AG04450 (cell line): ENCODE results near the gene ERCC6. TPM values are rescaled to one million over a fixed set of nuclear protein-coding genes. Genes with fewer than 3 reads are reported as not detected.

Experiments used
- CTCF ChIA-PET: fragments of 300-600, 350-600 bp; formaldehyde crosslinking; extraction: SDS; loops from one replicate; lab custom pipeline; 2022; ENCODE audit warnings: antibody characterized with exemption, inconsistent platforms; lab: Charles Lee
- POLR2A ChIA-PET: fragments of 350-600 bp; formaldehyde crosslinking; extraction: SDS; loops from one replicate; lab custom pipeline; 2021; ENCODE audit warnings: antibody characterized with exemption, inconsistent platforms; lab: Yijun Ruan, JAX
- DNase-seq: peaks from one replicate; pipeline ENCODE4 v3.0.0-alpha.2; 2011; ENCODE audit warnings: low read depth, low spot score
- H3K27ac ChIP-seq: one replicate; pipeline ENCODE4 v1.5.1; 2012; ENCODE audit warnings: low read depth, low read length, control low read depth
- H3K27me3 ChIP-seq: one replicate; pipeline ENCODE4 v1.6.0; 2012; ENCODE audit warnings: low read length; ENCODE audit not compliant: control insufficient read depth, insufficient read depth
- H3K4me3 ChIP-seq: 2 replicates; pipeline ENCODE4 v1.5.1; 2011; ENCODE audit warnings: mild to moderate bottlenecking, low read depth, low read length, control low read depth
- H3K9me3 ChIP-seq: 2 replicates; pipeline ENCODE4 v1.5.1; 2012; ENCODE audit warnings: low read length; ENCODE audit not compliant: control insufficient read depth, insufficient read depth
- CTCF ChIP-seq: IDR thresholded peaks from 2 replicates; pipeline ENCODE4 v1.5.1; 2011; ENCODE audit warnings: low read depth, low read length, control low read depth, inconsistent platforms
- polyA plus RNA-seq: library from polyadenylated mRNA; depleted of rRNA; stranded (reverse); fragments of >200 nt; gene quantifications from 2 replicates; pipeline ENCODE4 v1.2.3, GENCODE V29; 2011

ERCC6 gene
- polyA plus RNA-seq, 1 experiment = 9.5 TPM

DNA sequence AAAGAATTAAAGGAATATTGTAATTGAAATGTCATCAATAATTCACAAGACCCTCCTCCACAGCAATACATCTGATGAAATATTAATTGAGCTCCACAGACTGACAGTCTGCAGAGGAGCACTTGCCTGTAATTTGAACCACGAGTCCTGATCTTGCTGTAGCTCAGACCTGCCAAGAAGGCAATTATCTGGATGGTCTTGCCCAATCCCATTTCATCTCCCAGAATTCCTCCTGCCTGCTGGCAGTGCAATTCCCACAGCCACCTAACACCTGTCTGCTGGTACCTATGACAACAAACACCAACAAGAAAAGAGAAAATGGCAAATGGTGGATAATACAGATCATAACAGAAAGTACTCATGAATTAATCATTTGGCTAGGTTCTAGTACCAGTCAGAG is 38.5 kb downstream of the ERCC6 start:
- Histone ChIP-seq H3K27ac (no peak overlapping the region), H3K4me3 (no peak overlapping the region), H3K9me3 (no peaks in the 10 kb centered on the region), H3K27me3 (no peaks in the 10 kb centered on the region)
- POLR2A ChIA-PET = no interaction called here
- no peak for TF ChIP-seq CTCF
- DNase-seq = no peak
- CTCF ChIA-PET = interaction anchor here (1.2 to 7.4 kb wide), 4 partner anchors 11 to 842 kb away, joined by 3 to 65 read pairs (median 8); no protein-coding TSS in a partner anchor

GRCh38 chr10:49499305-49499851 is 39.5 kb downstream of the ERCC6 start:
- Histone ChIP-seq H3K27ac (no peak overlapping the region), H3K4me3 (no peak overlapping the region), H3K27me3 (no peaks in the 10 kb centered on the region), H3K9me3 (no peaks in the 10 kb centered on the region)
- no peak for TF ChIP-seq CTCF
- ChIA-PET CTCF (interaction anchor here (1.0 to 7.4 kb wide), 3 partner anchors 12 to 20 kb away, joined by 3 to 65 read pairs (median 4); no protein-coding TSS in a partner anchor), POLR2A (no interaction called here)
- no peak for DNase-seq

DNA sequence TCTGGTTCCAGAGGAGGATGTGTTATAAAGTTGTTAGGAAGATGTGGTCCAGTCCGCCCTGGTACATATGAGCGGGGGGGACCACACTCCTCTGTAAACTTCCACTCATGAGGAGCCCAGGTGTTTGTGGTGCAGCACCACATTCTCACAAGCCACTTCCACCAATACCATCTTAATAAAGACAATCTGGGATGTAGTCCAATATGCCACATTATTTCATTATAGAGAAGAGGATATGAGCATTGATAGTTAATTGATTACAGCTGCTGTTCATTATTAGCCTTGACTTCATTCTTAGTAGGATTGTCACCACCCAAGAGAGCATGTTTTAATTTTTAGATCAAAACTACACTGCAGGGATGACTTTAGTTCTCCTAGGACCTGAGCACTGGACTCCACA is 40.5 kb downstream of the ERCC6 start:
- no peak overlapping the region for H3K4me3 ChIP-seq
- H3K27me3 ChIP-seq = no peaks in the 10 kb centered on the region
- no peaks in the 10 kb centered on the region for H3K9me3 ChIP-seq
- TF ChIP-seq CTCF = no peak
- no peak overlapping the region for H3K27ac ChIP-seq
- POLR2A ChIA-PET = no interaction called here
- DNase-seq = no peak
- CTCF ChIA-PET = interaction anchor here (1.0 to 7.4 kb wide), 2 partner anchors 13 to 20 kb away, joined by 4 to 65 read pairs; no protein-coding TSS in a partner anchor

- DNase-seq = no peak
- no peak overlapping the region for H3K4me3 ChIP-seq
- no peaks in the 10 kb centered on the region for H3K27me3 ChIP-seq
- H3K27ac ChIP-seq = no peak overlapping the region
- no peaks in the 10 kb centered on the region for H3K9me3 ChIP-seq
- ChIA-PET POLR2A (no interaction called here), CTCF (interaction anchor here (1.1 to 7.4 kb wide), 2 partner anchors 14 to 841 kb away, joined by 3 to 65 read pairs; no protein-coding TSS in a partner anchor)
- no peak for TF ChIP-seq CTCF
These were observed 41.6 kb downstream of the ERCC6 start for GRCh38 chr10:49497358-49497757.

GRCh38 chr10:49488056-49488717 is 50.7 kb downstream of the ERCC6 start:
- Histone ChIP-seq H3K27ac (no peak overlapping the region), H3K4me3 (no peak overlapping the region), H3K27me3 (no peaks in the 10 kb centered on the region), H3K9me3 (no peaks in the 10 kb centered on the region)
- no peak for TF ChIP-seq CTCF
- ChIA-PET POLR2A (no interaction called here), CTCF (interaction anchor here (2.1 to 4.0 kb wide), 2 partner anchors 23 to 80 kb away, joined by 6 to 24 read pairs; no protein-coding TSS in a partner anchor)
- no peak for DNase-seq
